ENCODE results near the gene BANK1. TPM values are rescaled to one million over a fixed set of nuclear protein-coding genes. Genes with fewer than 3 reads are reported as not detected.

The BANK1 gene
- polyA plus RNA-seq, 1 of the 3 experiments (the other 2 are of a cell fraction), result not detected

DNA sequence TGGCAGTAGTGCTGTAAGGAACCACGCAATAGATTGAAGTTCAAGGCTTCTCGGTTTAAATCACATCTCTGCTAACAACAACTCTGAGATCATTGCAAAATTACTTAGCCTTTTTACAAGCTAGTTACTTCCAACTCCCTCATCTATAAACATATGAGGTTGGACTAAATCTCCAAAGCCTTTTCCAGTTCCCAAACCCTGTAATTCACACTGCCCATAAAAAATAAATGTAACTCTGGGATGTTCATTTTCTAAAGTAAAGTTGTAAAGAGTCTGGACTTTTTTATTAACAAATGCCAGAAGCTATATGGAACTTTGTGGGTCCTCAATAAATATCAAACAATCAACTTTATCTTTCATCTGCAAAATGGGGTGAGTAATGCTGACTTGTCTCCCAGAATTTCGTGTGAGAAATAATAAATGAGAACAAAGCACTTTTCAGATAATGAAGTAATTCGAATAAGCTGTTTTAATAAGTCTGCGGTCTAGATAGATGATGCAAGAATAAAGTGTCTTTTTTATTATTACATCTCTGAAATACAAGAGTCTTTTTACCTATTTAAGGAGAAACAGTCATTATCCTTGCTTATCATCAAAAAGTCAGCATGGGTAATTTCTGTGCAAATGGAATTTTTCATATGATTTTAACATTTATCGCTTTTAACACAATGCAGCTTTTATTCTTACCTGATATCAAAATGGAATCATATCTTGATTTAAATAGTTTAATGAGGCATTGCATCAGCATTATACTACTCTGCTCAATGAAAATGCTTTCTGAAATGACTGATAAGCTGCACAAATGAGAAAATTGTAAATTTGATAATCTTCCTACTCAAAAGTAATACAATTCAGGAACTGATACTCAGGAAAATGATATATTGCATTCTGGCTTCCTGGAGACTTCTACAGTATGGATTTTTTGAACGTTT, 252.6 kb downstream of the BANK1 start (continued):
- TF ChIP-seq REST (IDR thresholded peaks at IDR 0.05; ENCODE audit: low read depth, low read length) (no peak), RFX5 (IDR thresholded peaks at IDR 0.05; ENCODE audit: low read length) (no peak), RXRA (IDR thresholded peaks at IDR 0.05; ENCODE audit: borderline replicate concordance, low read depth) (no peak), TAF1 (IDR thresholded peaks at IDR 0.05; ENCODE audit: borderline replicate concordance, low read depth, low read length) (no peak), USF2 (IDR thresholded peaks at IDR 0.05; ENCODE audit: borderline replicate concordance, low read depth, low read length) (no peak), MAX (IDR thresholded peaks at IDR 0.05; ENCODE audit: low read depth) (no peak), SMC3 (IDR thresholded peaks at IDR 0.05; ENCODE audit: low read depth, low read length) (0 out of 2 replicates have a peak, but pooled peaks have one; percentile 2), SIN3A (IDR thresholded peaks at IDR 0.05; ENCODE audit: borderline replicate concordance, low read depth, low read length) (no peak), TEAD4 (IDR thresholded peaks at IDR 0.05; ENCODE audit: borderline replicate concordance, insufficient read depth) (0 out of 2 replicates have a peak, but pooled peaks have one; percentile 51), MEF2A (IDR thresholded peaks at IDR 0.05; ENCODE audit: borderline replicate concordance, low read depth) (no peak), RCOR1 (IDR thresholded peaks at IDR 0.05; ENCODE audit: low read length) (peak; percentile 68; the same call in 1 of the 2 replicates)

DNA sequence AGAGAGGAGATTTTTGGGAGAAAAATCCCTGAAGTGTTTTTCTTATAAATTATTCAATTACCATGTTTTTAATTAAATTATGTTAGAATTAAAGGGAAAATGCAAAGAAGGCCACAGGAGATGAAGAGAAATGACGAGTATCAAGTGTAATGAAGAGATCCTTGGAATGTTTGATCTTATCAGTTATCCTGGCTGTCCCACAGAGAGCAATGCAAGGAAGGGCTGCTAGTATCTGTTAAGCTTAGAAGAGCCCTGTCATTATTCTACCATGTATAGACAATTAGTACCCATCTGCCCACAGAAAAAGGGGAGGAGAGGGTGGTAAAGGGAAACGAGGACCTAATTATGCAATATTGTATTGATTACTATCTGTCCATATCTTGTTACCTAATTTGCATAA, 257.1 kb downstream of the BANK1 start:
- TF ChIP-seq PBX3 (IDR thresholded peaks at IDR 0.05), result no peak
- TF ChIP-seq USF1 (IDR thresholded peaks at IDR 0.05; ENCODE audit: borderline replicate concordance, low read depth), result no peak
- TF ChIP-seq CHD2 (IDR thresholded peaks at IDR 0.05; ENCODE audit: low read length, partially characterized antibody), result no peak
- no peak for TF ChIP-seq IRF3 (IDR thresholded peaks at IDR 0.05; ENCODE audit: low read depth, low read length)
- no peak for TF ChIP-seq ELF1 (IDR thresholded peaks at IDR 0.05)
- TF ChIP-seq TEAD4 (IDR thresholded peaks at IDR 0.05; ENCODE audit: borderline replicate concordance, insufficient read depth), result no peak
- no peak for TF ChIP-seq FOXM1 (IDR thresholded peaks at IDR 0.05; ENCODE audit: low read depth)
- no peak for TF ChIP-seq GABPA (IDR thresholded peaks at IDR 0.05; ENCODE audit: low read depth)
- no peak for TF ChIP-seq EP300 (IDR thresholded peaks at IDR 0.05; ENCODE audit: borderline replicate concordance in 1 of 2, low read depth in 1 of 2, low read length in 1 of 2)
- TF ChIP-seq MEF2A (IDR thresholded peaks at IDR 0.05; ENCODE audit: borderline replicate concordance, low read depth), result no peak
- no peak for TF ChIP-seq MXI1 (IDR thresholded peaks at IDR 0.05; ENCODE audit: low read depth, low read length)
- no peak overlapping the region for H3K4me2 ChIP-seq
- H3K27ac ChIP-seq (ENCODE audit: low read depth in 2 of 2, low read length in 1 of 2), result no peak overlapping the region
- no peaks in the 10 kb centered on the region for H4K20me1 ChIP-seq (ENCODE audit: insufficient read depth)
- POLR2A ChIA-PET, result no interaction called here
- no peaks in the 10 kb centered on the region for H3K9me2 ChIP-seq
- H3F3A ChIP-seq (replicated peaks; ENCODE audit: insufficient read depth), result no peaks in the 10 kb centered on the region
- CTCF ChIA-PET, result interaction anchor here (0.9 kb wide), 1 partner anchor 10 kb away, joined by 3 read pairs; no protein-coding TSS in a partner anchor
- H3K9me3 ChIP-seq, result no peaks in the 10 kb centered on the region
- no peaks in the 10 kb centered on the region for H3K27me3 ChIP-seq (ENCODE audit: insufficient read depth)
- DNase-seq, result no peak
- no peak overlapping the region for H3K4me3 ChIP-seq (ENCODE audit: low read depth in 2 of 2, low read length in 1 of 2)
- 31% methylated on average over 2 of the region's 2 CpGs for WGBS (ENCODE audit: low lambda C conversion rate)
- H3K79me2 ChIP-seq (ENCODE audit: insufficient read depth), result no peaks in the 10 kb centered on the region
- no peak overlapping the region for H3K9ac ChIP-seq
- no peaks in the 10 kb centered on the region for H3K36me3 ChIP-seq (replicated peaks in 1 of 2; ENCODE audit: control insufficient read depth in 1 of 2, insufficient read depth in 2 of 2, low read length in 1 of 2)
- no peak overlapping the region for H2AFZ ChIP-seq (ENCODE audit: low read depth)
- H3K4me1 ChIP-seq (ENCODE audit: control insufficient read depth in 1 of 2, insufficient read depth in 2 of 2, low read depth in 1 of 2, low read length in 1 of 2), result no peaks in the 10 kb centered on the region; a peak in 1 of 4 replicates
